Adrenal gland (tissue), 5 donors: Measurements from ENCODE around the gene TMEM61.

Experiments
- CTCF ChIP-seq, 6 experiments: fragments of 450-650 bp in 4 of 6; fragments of 200-600 bp in 2 of 6; sonication (generic) in 1 of 6; IDR thresholded peaks; 1 replicate in 5 of 6; 2 replicates in 1 of 6; pipeline versions ENCODE4 v1.5.1 to v1.8.0; 2016 to 2021; ENCODE audit warnings: antibody characterized with exemption in 6 of 6, mild to moderate bottlenecking in 2 of 6, moderate library complexity in 1 of 6
- POLR2A ChIP-seq, 2 donors: fragments of 450-650 bp; IDR thresholded peaks; one replicate each; pipeline ENCODE4 v1.6.1; 2017; ENCODE audit warnings: antibody characterized with exemption in 2 of 2, mild to moderate bottlenecking in 2 of 2, moderate library complexity in 1 of 2
- donor health status: DM: no; HTN: no; CAD: no.

- TF ChIP-seq CTCF (IDR thresholded peaks at IDR 0.05) (no peak), POLR2A (IDR thresholded peaks at IDR 0.05) (peak in 1 of 2 donors; percentile 38)
Measured at GRCh38 chr1:54980528-54981241, at the start of gene TMEM61.
